NCI-H1694 (cell line): ENCODE data around the gene ZFAND2B.
A peak's percentile ranks its signal among the peaks of the same experiment; 100 is the strongest.
"Not testable (repeated sequence)": the region's sequence is repeated elsewhere in the genome, so short reads cannot be mapped to it uniquely, and the experiment has no call there.

ENCODE experiments used
- DNase-seq: peaks from one replicate; lab custom pipeline; 2025; lab: John Stamatoyannopoulos, UW

Gene ZFAND2B

DNA sequence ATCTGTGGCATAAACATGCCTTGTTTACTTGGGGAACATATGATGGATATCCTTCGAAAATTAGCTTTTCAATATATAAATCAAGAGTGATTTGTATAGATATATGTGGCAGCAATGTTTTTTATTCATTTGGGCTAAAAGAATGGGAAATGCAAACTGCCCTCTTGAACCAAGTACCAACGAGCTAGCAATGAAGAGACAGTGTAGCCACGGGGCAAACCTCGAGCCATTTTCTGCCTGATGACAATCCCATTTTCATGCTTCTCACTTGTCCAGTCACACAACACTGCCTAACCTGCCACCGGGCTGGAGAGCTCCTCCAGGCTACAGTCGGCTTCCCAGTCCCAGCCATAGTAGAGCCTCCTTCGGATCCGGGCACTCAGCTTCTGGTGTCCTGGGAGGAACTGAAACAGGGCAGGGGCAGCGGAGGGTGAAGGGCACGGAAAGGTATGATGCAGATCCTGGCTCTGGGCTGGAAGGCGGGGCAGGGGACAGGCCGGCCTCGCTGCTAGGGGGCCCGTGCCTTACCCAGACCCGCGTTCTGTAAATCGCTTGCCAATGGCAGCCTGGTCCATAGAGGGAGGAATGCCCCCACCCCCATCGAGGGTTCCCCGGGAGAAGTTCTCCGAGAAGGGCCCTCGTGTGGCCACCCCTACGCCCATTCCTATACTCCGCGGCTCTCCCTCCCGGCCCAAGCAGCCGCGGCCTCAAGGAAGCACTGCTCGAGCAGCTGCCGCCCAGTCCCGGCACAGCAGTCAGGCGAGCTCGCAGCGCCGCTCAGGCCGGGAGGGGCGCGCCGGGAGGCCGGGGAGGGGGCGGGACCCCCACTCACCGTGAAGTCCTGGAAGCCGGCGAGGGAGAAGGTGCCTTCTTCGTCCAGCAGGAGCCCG lies 30.4 kb upstream of the ZFAND2B start:
- no peak for DNase-seq

DNA sequence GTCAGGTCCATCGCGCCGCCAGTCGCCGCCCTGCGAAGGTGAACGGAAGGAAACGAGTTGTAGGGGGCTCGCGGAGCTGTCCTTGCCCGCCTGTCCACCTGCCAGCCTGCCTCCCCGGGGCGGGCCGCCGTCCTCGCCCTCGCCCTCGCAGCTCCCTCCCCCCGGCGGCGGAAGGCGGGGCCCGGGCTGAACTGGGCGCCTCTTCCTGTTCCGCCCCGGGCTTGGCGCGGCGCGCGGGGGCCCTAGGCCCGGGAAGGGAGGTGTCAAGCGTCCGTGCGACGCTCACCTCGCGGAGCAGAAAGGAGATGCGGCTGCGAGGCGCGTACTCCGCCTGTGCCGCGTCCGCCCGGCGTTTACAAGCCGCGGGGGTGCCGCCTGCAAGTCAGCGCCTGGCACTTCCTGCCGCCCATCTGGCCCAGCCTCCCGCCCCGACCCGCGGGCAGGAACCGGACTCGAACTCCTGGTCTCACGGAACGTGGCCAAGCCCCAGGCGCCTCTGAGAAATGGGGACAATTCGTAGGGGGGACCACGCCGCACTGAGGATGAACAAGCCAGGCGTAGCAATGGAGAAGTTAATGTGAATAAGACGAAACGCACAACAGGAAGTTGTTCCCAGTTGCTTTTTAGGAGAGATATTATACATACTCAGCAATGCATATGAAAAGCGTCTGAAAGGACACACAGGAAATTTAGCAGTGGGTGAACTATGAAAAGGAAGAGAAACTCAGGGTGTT lies 29.6 kb upstream of the ZFAND2B start, which contains the start of gene CNPPD1:
Gene CNPPD1, minus strand, starts transcription at position 108 of the 734 bp plus-strand sequence. Its CDS starts 97 bp downstream, at position 11.
- peak; percentile 35 for DNase-seq

DNA sequence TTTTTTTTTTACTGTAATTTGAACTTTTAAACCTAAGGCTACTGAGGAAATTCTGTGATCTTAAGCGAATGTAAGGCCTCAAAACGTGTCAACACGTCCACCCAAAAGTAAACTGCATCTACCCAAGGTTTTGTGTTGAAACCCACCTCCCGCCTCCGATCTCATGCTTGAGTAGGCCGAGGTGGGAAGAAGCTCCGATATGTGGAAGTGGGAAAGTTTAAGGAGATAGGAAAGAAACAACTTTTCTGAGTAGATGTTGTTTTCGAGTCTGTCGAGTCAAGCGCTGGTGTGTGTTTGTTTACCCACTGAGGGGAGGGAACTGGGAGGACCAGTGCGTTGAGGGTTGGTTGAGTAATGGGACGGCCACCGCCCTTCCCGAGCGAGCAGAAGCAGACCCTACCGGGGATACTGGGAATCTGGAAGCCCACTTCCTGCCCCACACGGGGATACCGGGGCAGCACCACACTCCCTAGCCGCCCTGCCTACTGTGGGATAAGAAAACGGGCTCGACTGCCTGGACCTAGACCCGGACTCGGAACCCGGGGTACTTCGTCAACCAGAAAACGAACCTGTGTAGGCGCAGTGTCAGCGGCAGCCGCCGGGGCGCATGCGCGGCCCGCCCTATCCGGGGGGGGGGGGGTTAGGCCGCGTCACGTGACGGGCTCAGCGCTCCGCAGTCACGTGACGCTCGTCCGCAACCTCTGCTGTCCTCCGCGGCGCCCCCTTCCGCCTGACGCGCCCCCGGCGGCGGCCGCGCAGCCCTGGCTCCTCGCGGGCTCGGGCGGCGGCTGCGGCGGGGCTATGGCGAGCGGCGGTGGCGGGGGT lies 28.8 kb upstream of the ZFAND2B start, which contains the start of gene RETREG2:
Gene RETREG2, plus strand, starts transcription at position 724 of the 825 bp plus-strand sequence. Its CDS starts 78 bp downstream, at position 802.
- peak; percentile 68 for DNase-seq

DNA sequence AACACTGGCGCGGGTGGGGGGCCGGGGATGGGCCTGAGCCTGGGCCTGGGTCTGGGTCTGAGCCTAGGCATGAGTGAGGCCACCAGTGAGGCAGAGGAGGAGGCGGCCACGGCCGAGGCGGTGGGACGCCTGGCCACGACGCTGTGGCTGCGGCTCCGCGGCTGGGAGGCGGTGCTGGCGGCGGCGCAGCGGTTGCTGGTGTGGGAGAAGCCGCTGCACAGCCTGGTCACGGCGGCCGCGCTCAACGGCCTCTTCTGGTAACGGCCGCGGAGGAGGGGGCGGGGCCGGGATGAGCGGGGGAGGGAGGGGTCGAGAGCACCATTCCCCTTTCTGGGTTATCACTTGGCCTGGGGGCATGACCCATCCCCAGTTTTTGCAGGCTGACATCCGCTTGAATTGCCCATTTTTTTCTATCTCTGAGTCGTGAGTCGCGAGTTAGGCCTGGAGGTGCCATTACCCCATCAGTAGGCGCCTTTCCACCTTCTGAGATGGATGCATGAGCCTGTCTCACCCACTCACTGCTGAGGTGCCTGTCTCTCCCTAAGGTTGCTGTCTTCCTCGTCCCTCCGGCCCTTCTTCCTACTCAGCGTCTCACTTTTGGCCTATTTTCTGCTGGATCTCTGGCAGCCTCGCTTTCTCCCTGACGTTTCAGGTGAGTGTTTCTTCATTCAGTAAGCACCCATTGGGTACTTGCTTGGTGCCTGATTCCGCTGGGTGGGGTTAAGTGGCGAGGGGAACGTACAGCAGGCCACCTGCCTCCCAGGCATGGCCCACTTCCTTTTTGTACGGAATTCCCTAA lies 28.0 kb upstream of the ZFAND2B start:
- peak; percentile 5 for DNase-seq

DNA sequence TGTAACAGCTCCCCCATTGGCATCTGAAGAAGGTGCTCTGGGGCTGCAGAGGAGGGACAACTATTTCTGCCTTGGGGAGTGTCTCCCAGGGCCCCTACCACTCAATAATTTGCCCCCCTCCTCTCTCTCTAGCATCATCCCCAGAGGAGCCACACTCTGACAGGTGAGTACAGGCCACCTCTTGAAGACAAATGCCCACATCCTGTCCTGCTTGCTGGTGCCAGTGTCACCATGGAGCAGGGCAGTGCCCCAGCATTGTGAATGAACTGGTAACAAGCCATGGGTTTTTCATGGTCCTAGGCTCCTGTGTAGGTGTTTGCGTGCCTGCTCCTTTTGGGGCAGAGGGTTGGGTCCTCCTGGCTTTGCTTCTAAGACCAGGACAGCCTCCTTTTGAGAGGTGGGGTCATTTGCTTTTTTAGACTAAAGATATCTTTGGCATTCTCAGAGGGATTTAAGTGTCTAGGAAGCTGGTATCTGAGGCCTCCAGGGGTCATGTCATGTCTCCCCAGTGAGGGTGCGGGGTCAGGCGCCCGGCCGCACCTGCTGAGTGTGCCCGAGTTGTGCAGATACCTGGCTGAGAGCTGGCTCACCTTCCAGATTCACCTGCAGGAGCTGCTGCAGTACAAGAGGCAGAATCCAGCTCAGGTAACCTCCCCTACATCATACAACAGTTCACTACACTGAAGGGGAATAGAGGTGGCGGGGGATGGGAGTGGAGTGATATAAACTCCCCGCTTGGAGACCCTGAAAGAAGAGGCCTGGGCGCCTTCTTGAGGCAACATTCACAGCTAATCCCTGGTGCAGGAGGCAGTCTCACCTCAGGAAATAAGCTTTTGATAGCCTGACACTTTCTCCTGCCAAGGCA lies 26.7 kb upstream of the ZFAND2B start:
- DNase-seq: no peak

DNA sequence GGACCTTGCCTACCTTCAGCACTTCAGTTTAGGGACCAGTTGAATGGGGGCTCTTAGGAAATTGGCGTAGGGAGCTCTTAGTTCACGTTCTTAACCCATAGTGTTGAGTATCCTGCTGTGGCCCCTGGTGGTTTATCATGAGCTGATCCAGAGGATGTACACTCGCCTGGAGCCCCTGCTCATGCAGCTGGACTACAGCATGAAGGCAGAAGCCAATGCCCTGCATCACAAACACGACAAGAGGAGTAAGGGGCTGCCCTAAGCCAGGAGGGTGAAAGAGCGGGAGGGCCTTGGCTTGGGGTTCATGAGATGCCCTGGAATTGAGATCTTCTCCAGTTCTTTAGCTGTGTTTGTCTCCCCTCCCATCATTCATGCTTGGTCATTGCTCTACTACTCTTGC lies 25.6 kb upstream of the ZFAND2B start:
- no peak for DNase-seq

DNA sequence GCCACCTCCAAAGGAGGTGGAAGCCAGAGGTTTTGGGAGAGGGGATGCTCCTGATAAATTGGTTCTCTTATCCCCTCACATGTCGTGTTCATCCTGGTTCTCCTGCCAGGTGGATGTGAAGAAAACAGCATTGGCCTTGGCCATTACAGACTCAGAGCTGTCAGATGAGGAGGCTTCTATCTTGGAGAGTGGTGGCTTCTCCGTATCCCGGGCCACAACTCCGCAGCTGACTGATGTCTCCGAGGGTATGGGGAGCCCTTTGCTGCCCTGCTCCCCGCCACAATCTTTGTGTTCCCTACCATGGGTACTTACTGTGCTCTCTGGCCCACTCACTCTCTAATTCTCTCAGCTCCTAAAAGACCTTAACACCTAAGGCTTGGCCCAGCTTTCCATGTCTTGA lies 25.1 kb upstream of the ZFAND2B start:
- no peak for DNase-seq

DNA sequence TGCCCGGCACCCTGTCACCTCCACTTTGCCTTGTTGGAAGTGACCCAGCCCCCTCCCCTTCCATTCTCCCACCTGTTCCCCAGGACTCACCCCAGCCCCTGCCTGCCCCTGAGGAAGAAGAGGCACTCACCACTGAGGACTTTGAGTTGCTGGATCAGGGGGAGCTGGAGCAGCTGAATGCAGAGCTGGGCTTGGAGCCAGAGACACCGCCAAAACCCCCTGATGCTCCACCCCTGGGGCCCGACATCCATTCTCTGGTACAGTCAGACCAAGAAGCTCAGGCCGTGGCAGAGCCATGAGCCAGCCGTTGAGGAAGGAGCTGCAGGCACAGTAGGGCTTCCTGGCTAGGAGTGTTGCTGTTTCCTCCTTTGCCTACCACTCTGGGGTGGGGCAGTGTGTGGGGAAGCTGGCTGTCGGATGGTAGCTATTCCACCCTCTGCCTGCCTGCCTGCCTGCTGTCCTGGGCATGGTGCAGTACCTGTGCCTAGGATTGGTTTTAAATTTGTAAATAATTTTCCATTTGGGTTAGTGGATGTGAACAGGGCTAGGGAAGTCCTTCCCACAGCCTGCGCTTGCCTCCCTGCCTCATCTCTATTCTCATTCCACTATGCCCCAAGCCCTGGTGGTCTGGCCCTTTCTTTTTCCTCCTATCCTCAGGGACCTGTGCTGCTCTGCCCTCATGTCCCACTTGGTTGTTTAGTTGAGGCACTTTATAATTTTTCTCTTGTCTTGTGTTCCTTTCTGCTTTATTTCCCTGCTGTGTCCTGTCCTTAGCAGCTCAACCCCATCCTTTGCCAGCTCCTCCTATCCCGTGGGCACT lies 24.0 kb upstream of the ZFAND2B start:
- DNase-seq: no peak

DNA sequence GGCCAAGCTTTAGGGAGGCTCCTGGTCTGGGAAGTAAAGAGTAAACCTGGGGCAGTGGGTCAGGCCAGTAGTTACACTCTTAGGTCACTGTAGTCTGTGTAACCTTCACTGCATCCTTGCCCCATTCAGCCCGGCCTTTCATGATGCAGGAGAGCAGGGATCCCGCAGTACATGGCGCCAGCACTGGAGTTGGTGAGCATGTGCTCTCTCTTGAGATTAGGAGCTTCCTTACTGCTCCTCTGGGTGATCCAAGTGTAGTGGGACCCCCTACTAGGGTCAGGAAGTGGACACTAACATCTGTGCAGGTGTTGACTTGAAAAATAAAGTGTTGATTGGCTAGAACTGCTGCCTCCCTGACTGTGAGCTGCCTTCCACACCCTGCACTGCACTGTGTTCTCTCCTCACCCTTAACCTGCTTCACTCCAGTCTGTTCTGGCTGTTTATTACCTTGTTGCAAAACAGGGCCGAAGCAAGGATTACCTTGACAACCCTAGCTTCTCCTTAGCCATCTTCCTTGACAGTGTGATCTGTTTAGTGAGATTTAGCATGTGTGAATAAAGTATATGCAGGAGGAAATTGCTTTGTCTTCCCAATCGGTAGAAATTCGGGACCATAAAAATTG lies 23.3 kb upstream of the ZFAND2B start:
- no peak for DNase-seq

DNA sequence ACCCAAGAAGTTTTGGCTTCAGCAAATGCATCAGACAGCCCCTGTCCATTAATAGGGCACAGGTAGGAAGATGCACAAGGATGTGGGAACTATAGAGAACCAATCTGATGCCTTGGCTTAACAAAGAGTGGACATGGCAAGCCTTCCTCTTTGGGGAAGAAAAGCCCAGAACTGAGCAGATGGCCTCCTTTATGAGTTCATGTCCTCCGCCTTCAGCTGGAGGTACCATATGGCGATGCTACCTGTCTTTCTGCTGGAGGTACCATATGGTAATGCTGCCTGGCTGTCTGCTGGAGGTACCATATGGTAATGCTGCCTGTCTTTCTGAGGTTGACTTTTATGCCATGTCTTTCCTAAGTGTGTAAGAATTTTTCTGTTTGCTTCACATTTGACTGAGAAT lies 22.5 kb upstream of the ZFAND2B start:
- peak; percentile 72 for DNase-seq

DNA sequence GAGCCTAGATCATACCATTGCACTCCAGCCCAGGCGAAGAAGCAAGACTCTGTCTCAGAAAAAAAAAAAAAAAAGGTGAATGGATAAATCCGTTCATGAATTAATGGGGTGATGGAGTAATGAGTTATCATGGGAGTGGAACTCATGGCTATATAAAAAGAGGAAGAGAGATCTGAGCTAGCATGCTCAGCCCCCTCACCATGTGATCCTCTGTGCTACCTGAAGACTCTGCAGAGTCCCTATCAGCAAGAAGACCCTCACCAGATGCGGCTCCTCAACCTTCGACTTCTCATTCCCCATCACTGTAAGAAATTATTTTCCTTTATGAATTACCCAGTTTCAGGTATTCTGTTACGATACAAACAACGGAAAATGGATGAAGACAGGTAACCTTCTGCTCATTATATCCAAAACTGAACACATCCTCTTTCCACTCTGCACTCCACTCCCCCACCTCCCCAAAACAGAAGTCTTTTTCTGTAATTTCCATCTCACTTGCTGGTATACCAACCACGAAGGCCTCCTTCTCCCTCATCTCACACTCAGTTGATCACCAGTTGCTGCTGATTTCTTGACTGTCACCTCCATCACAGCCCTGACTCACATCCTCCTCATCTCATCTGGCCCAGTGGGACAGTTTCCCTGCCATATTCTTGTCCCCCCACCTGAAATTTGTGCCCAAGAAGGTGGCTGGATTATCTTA lies 19.7 kb upstream of the ZFAND2B start:
- DNase-seq: no peak

DNA sequence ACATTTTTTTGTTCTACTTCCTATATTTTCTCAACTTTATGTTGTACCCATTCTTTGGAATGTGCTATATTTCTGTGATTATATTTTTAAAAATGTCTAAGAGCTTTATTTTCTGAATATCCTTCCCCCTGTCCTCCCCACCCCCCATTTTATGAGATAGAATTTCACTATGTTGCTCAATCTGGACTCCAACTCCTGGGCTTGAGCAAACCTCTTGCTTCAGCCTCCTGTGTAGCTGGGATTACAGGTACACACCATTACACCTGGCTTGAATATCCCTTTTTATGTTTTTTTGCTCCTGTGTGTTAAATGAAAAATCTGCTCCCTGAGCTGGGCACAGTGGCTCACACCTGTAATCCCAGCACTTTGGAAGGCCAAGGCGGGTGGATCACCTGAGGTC lies 9.2 kb upstream of the ZFAND2B start:
- DNase-seq: no peak

DNA sequence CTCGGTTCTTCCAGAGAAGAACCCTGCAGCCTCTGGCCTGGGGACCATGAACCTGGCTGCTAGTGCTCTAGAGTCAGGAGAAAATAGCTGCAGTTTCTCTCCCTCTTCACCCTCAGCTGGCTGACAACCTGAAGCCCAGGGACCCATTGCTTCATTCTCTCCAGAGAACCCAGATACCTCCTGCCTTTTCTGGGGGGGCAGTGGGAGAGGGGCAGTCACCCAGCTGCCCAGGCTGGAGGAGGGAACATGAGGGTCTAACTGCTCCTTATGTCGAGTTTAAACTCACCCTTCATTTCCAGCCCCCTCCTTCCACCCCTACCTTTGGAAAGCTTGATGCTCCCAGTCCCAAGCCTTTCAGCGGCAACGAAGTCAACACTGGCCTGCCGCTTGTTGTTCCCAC lies 7.6 kb upstream of the ZFAND2B start:
- no peak for DNase-seq

DNA sequence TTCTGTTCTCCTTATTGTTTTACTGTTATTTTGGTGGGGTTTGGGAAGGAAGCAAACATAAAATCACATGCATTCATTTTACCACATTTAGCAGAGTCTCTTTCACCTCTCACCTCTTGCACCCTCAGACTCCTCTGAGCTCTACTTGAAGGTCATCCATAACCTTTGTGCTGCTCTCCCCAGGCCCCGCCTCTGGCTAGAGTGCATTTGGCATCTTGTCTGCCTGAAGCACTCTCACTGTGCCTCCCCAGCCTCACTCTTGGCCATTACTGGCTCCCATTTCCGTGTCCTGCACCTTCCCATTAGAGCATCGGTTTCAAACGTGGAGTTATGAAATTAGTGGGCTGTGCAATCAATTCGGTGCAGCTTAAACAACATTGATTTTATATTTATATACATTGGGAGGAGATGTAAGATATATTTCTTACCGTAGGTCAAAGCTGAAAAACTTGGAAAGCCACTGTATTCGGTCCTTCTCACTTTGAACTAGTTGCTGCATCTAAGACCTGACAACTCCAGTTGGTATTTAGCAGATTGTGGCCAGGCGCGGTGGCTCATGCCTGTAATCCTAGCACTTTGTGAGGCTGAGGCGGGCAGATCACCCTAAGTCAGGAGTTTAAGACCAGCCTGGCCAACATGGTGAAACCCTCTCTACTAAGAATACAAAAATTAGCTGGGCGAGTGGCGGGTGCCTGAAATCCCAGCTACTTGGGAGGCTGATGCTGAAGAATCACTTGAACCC lies 6.9 kb upstream of the ZFAND2B start:
- DNase-seq: no peak

DNA sequence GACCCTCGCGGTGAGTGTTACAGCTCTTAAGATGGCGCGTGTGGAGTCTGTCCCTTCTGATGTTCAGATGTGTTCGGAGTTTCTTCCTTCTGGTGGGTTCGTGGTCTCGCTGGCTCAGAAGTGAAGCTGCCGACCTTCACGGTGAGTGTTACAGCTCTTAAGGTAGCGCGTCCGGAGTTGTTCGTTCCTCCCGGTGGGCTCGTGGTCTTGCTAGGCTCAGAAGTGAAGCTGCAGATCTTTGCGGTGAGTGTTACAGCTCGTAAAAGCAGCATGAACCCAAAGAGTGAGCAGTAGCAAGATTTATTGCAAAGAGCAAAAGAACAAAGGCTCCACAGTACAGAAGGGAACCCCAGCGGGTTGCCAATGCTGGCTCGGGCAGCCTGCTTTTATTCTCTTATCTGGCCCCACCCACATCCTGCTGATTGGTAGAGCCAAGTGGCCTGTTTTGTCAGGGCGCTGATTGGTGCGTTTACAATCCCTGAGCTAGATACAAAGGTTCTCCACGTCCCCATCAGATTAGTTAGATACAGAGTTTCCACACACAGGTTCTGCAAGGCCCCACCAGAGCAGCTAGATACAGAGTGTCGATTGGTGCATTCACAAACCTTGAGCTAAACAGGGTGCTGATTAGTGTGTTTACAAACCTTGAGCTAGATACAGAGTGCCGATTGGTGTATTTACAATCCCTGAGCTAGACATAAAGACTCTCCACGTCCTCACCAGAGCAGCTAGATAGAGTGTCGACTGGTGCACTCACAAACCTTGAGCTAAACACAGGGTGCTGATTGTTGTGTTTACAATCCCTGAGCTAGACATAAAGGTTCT lies 5.9 kb upstream of the ZFAND2B start:
- DNase-seq: not testable (repeated sequence)

DNA sequence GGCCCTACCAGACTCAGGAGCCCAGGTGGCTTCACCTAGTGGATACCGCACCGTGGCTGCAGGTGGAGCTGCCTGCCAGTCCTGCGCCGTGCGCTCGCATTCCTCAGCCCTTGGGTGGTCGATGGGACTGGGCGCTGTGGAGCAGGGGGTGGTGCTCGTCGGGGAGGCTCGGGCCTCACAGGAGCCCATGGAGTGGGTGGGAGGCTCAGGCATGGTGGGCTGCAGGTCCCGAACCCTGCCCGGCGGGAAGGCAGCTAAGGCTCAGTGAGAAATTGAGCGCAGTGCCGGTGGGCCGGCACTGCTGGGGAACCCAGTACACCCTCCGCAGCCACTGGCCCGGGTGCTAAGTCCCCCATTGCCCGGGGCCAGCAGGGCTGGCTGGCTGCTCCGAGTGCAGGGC lies 5.3 kb upstream of the ZFAND2B start:
- DNase-seq: not testable (repeated sequence)
